ENCODE data around the gene GFAP.

The GFAP gene

DNA sequence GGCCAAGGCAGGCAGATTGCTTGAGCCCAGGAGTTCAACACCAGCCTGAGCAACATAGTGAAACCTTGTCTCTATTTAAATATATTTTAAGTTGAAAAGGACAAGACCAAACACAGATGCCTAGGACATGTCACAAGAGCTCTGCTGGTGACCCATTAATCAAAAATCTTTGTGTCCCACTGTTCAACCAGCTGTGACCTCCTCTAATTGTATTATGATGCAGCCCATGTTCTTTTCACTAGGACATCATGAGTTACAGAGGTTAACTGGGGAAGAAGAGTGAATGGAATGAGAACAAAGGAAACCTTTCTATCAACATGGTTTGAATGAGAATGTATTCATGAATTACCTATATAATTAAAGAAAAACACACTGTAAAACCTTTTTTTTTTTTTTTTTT, 23.1 kb downstream of the GFAP start:
- TF ChIP-seq, protein P1, sequence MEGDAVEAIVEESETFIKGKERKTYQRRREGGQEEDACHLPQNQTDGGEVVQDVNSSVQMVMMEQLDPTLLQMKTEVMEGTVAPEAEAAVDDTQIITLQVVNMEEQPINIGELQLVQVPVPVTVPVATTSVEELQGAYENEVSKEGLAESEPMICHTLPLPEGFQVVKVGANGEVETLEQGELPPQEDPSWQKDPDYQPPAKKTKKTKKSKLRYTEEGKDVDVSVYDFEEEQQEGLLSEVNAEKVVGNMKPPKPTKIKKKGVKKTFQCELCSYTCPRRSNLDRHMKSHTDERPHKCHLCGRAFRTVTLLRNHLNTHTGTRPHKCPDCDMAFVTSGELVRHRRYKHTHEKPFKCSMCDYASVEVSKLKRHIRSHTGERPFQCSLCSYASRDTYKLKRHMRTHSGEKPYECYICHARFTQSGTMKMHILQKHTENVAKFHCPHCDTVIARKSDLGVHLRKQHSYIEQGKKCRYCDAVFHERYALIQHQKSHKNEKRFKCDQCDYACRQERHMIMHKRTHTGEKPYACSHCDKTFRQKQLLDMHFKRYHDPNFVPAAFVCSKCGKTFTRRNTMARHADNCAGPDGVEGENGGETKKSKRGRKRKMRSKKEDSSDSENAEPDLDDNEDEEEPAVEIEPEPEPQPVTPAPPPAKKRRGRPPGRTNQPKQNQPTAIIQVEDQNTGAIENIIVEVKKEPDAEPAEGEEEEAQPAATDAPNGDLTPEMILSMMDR (IDR thresholded peaks at IDR 0.05; ENCODE audit: extremely low read depth, missing control alignments) = no peak
- no peak for DNase-seq (ENCODE audit: low spot score)

DNA sequence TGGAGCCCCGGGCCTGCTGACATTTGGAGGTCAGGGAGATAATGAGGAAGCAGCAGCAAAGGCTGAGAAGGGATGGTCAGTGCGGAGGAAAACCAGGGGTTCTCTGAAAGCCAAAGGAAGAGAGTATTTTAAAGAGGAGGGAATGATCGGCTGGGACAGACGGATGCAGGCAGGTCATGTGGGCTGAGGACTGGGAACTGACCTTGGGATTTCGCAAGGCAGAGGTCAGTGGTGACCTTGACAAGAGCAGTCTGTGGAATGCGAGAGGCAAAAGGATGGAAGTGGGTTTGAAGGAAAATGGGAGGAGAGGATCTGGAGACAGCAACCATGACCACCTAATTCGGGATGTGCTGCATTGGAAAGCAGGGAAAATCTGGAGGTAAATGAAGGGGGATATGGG, 26.3 kb downstream of the GFAP start:
- TF ChIP-seq, protein P1 (IDR thresholded peaks at IDR 0.05; ENCODE audit: extremely low read depth, missing control alignments) = no peak
- no peak for DNase-seq (ENCODE audit: low spot score)

DNA sequence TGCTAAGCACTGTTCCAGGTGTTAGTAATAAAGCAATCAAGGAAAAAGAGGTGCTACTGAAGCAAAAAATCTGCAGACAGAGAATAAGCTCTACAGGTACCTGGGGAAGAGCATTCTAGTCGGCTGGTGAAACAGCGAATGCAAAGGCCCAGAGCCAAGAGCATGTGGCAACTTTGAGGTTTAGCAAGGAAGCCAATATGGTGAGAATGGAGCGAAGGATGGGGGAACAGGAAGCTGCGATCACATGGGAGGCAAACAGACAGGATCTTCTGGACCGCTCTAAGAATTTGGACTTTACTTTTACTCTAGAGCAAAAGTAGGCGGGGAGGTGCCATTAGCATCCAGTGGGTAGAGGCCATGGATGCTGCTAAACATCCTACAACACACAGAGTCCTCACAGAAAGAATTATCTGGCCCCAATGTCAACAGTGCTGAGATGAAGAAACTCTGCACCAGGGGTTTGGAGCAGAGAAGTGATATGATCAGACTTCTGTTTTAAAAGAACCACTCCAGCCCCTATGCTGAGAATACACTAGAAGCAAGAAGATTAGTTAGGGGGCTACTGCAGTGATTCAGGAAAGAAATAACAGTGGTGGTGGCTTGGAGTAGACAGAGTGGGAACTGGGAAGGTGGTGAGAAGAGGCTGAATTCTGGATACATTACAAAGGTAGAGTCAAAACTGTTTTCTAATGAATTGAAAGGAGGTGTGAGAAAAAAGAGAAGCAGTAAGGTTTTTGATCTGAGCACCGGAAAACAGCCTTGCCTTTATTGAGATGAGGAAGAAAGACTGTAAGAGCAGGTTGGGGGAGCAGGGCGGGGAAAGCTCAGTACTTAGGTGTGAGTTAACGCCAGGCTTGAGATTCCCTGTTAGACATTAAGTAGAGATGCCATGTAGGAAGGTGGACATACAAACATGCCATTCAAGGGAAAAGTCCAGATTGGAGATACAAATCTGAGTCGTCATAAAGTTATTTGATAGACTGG, 27.0 kb downstream of the GFAP start:
- no peak for DNase-seq (ENCODE audit: low spot score)

DNA sequence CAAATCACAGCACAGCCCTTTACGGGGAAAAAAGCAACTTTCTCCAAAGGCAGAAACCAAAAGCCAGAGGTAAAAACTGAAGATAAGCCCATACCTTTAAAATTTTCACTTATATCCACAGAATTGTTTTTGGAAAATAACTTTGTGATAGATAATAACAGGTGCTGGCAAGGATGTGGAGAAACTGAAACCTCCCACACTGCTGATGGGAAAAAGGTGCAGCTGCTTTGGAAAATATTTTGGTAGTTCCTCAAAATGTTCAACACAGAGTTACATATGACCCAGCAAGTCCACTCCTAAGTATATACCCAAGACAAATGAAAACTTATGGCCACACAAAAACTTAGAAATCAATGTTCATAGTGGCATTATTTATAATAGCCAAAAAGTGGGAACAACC, 28.3 kb downstream of the GFAP start:
- TF ChIP-seq, protein P1 (IDR thresholded peaks at IDR 0.05; ENCODE audit: extremely low read depth, missing control alignments) = no peak
- no peak for DNase-seq (ENCODE audit: low spot score)

More for the DNA sequence above, 27.0 kb downstream of the GFAP start:
- TF ChIP-seq, protein P1 (IDR thresholded peaks at IDR 0.05; ENCODE audit: extremely low read depth, missing control alignments) = no peak

DNA sequence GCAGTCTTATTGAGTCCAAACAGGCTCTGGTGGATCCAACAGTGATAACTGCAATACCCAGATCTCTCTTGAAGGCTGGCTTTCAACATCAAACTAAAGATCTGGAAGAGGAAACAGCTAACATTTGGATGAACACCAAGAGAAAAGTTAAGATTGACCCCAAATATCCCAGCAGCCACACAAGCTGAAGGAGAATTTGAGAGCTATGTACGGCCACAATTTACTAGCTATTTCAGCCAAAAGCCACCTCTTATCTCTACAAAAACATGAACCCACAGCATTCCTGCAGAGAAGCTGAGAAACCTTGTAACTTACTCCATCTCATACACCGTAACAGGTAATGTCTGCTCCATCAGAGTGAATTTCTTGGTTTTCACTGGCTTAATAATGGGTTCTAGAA, 30.4 kb downstream of the GFAP start:
- TF ChIP-seq, protein P1 (IDR thresholded peaks at IDR 0.05; ENCODE audit: extremely low read depth, missing control alignments) = no peak
- no peak for DNase-seq (ENCODE audit: low spot score)

DNA sequence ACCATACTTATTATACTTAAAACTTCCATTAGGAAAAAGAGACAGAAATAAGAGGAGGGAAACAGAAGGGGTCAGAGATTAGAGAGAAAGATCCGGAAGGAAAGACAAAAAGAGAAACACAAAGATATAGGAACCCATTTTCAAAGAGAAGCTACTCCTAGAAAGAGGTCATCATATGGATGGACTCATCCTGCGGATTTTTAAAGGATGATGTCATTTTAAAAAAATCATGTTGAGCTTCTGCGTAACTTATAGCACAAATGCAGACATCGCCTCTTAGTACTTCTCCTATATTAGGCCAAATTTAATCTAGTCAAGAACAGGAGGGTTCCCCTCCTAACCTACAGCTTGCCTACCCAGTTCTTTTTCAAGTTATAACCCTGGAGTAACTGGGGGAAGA, 34.2 kb downstream of the GFAP start:
- DNase-seq (ENCODE audit: low spot score) = no peak

DNA sequence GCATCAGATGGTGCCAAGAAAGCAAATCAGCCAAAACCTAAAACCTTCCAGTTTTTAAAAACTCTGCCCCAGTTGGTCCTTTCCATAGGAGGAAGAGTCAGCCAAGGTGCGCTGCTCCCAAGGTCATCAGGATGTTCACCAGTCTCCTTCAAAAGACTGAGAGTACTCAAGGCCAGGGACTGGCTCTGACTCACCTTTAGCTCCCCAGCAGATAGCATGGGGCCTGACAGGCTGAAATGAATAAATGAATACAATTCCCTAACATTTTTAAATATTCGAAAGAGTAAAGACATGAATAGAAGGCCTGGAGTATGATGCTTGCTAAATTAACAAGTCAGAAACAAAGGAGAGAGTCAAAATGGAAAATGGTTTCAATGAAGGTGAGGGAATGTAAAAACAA, 35.2 kb downstream of the GFAP start:
- DNase-seq (ENCODE audit: low spot score) = no peak
- TF ChIP-seq, protein P1 (IDR thresholded peaks at IDR 0.05; ENCODE audit: extremely low read depth, missing control alignments) = no peak

More for the DNA sequence above, 34.2 kb downstream of the GFAP start:
- TF ChIP-seq, protein P1 (IDR thresholded peaks at IDR 0.05; ENCODE audit: extremely low read depth, missing control alignments) = no peak
